ENCODE results near the gene DYRK4.

DNA sequence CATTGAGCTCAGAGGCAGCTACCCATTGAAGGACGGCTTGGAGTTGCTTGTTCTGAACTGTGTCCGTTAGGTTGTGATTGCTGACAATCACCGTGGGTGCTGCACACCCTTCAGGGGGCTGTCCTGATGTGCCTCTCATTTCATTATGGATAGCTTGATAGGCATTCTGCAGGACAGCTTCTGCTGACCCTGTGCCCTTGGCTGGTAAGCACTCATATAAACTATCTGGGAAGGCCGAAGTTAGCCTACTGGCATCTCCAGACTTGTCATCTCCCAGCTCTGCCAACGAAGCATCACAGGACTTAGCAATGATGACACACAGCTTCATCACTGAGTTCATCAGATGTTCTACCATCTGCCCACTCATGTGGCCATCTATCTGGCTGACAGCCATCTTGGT lies 64.5 kb downstream of the DYRK4 start:
- TF ChIP-seq, protein P1, sequence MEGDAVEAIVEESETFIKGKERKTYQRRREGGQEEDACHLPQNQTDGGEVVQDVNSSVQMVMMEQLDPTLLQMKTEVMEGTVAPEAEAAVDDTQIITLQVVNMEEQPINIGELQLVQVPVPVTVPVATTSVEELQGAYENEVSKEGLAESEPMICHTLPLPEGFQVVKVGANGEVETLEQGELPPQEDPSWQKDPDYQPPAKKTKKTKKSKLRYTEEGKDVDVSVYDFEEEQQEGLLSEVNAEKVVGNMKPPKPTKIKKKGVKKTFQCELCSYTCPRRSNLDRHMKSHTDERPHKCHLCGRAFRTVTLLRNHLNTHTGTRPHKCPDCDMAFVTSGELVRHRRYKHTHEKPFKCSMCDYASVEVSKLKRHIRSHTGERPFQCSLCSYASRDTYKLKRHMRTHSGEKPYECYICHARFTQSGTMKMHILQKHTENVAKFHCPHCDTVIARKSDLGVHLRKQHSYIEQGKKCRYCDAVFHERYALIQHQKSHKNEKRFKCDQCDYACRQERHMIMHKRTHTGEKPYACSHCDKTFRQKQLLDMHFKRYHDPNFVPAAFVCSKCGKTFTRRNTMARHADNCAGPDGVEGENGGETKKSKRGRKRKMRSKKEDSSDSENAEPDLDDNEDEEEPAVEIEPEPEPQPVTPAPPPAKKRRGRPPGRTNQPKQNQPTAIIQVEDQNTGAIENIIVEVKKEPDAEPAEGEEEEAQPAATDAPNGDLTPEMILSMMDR (IDR thresholded peaks at IDR 0.05; ENCODE audit: insufficient read depth, low read length, poor library complexity, severe bottlenecking): no peak
- TF ChIP-seq EZH2phosphoT487 (conservative IDR thresholded peaks at IDR 0.05; ENCODE audit: low read length): no peak
